ENCODE measurements around the gene CHPF. TPM values are rescaled to one million over a fixed set of nuclear protein-coding genes. Genes with fewer than 3 reads are reported as not detected.

CHPF gene
- total and polyA plus RNA-seq, 10 of the 15 experiments (the other 5 are each of a cell fraction or from before 2014, with no cell fraction given) = 0.09 to 17.4 (median 8.3) TPM; not detected in 1

- TF ChIP-seq IRF3 (IDR thresholded peaks at IDR 0.05) = no peak
Measured at GRCh38 chr2:219531639-219532377, 11.8 kb downstream of the CHPF start (continued).

- no peaks in the 10 kb centered on the region for H3K79me2 ChIP-seq (ENCODE audit: control insufficient read depth, insufficient read depth, low read length)
- no peak overlapping the region for H3K4me3 ChIP-seq
- 8% methylated on average over 20 of the region's 21 CpGs for WGBS (ENCODE audit: insufficient coverage, insufficient replicate concordance, low lambda C conversion rate, missing lambda C conversion rate)
- H3K36me3 ChIP-seq (ENCODE audit: control insufficient read depth in 2 of 2, insufficient read depth in 2 of 2, low read length in 1 of 2) = no peaks in the 10 kb centered on the region
- H3K9ac ChIP-seq (ENCODE audit: control insufficient read depth, insufficient read depth, low read length) = no peak overlapping the region
- CTCF ChIA-PET = interaction anchor here (0.6 to 10.8 kb wide), 33 partner anchors 8 to 371 kb away, joined by 3 to 224 read pairs (median 4); partner anchors contain the start of gene GMPPA
- SMC1A ChIA-PET (ENCODE audit: uncharacterized antibody, unreplicated experiment) = interaction anchor here (0.7 to 4.3 kb wide), 17 partner anchors 8 to 159 kb away, joined by 3 to 41 read pairs (median 3); partner anchors contain the start of genes CHPF, GMPPA, STK11IP and TMEM198
- no peaks in the 10 kb centered on the region; the same call in 1 of the 2 replicates for H4K20me1 ChIP-seq (ENCODE audit: control insufficient read depth, insufficient read depth)
- POLR2A ChIA-PET = no interaction called here
- BruUV-seq (replicated peaks) = no TSS peak
- intact Hi-C loops (cut with micrococcal nuclease; ENCODE audit: unreplicated experiment) = loop anchor here (1.0 kb wide), 4 partner anchors 35 to 127 kb away; no protein-coding TSS in a partner anchor
- H3K4me2 ChIP-seq (ENCODE audit: control insufficient read depth, insufficient read depth) = no peak overlapping the region
- RAD21 ChIA-PET (ENCODE audit: unreplicated experiment) = interaction anchor here (0.6 to 2.7 kb wide), 21 partner anchors 11 to 159 kb away, joined by 3 to 42 read pairs (median 4); partner anchors contain the start of gene GMPPA
- H3K9me3 ChIP-seq (replicated peaks; ENCODE audit: control insufficient read depth, insufficient read depth, low read length) = no peaks in the 10 kb centered on the region
- in situ Hi-C loops (cut with MboI) = loop anchor here (5.0 kb wide), 1 partner anchor 128 kb away; no protein-coding TSS in a partner anchor
- H3K27ac ChIP-seq (ENCODE audit: control insufficient read depth, insufficient read depth) = no peak overlapping the region
- FAIRE-seq (peak; percentile 96), DNase-seq (ENCODE audit: low read depth, low spot score) (no peak), ATAC-seq (peak; percentile 98)
- no peak overlapping the region for H2AFZ ChIP-seq (ENCODE audit: control insufficient read depth, low read depth, low read length)
- H3K27me3 ChIP-seq (replicated peaks in 1 of 2; ENCODE audit: control insufficient read depth in 2 of 2, insufficient read depth in 2 of 2, low read length in 1 of 2) = peaks cover 6 to 16% of the 10 kb centered on the region in 2 experiments
- no peaks in the 10 kb centered on the region for H3K4me1 ChIP-seq (ENCODE audit: control insufficient read depth, insufficient read depth, low read length)
- TF ChIP-seq ZNF592 (IDR thresholded peaks at IDR 0.05) = 0 out of 2 replicates have a peak, but pooled peaks have one; percentile 33
- no peak for TF ChIP-seq JUND (IDR thresholded peaks at IDR 0.05; ENCODE audit: low read depth, low read length)
- TF ChIP-seq BACH1 (IDR thresholded peaks at IDR 0.05; ENCODE audit: borderline replicate concordance) = no peak
- TF ChIP-seq MYB (IDR thresholded peaks at IDR 0.05; ENCODE audit: borderline replicate concordance, low read depth, low read length) = no peak
- TF ChIP-seq NRF1 (conservative IDR thresholded peaks at IDR 0.05; ENCODE audit: low read depth, low read length) = 0 out of 2 replicates have a peak, but pooled peaks have one; percentile 22
- peak; percentile 93 to 99 (median 94); a peak in 5 of 6 replicates for TF ChIP-seq CTCF (IDR thresholded peaks at IDR 0.05 in 2 of 3, conservative IDR thresholded peaks at IDR 0.05 in 1 of 3; ENCODE audit: control insufficient read depth in 2 of 3, extremely low read depth in 1 of 3, insufficient read depth in 1 of 3, low read depth in 3 of 3, low read length in 3 of 3)
- TF ChIP-seq YY1 (IDR thresholded peaks at IDR 0.05; ENCODE audit: low read depth, low read length) = peak; percentile 66; the same call in 1 of the 2 replicates
Measured at GRCh38 chr2:219530048-219530963, 13.3 kb downstream of the CHPF start.

All from GM12878 (cell line).